Measurements from ENCODE around the gene ABLIM1.

Gene ABLIM1

DNA sequence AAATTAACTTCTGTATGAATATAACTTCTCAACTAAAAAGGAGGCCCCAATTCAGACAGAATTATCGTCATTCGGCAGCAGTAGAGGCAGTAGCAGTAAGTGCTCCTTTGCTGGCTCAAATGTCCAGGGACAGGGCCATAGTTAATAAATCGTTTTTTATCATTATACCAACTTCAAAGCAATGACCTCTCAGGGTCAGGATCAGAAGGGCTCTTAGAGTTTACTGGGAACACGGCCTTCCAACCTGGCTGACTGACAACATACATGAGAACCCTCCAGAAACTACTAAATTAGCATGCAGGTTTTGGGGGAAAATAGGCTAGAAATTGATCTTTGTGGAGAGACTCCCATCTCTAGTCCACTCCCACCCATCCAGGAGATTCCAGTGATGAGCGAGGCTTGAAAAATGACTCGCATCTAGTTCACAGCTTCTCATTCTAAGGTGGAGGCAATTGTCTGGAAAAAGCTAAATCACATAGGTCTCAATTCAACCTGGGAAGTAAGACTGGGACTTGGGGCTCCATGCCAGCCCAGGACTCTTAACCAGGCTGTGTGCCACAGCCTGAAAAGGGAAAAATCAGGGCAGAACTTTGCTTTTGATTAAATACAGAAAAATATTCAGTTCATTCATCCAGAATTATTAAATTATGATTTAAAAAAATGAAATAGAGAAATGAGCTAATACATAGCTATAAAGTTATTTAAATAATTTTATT lies 84.6 kb downstream of the ABLIM1 start:
- TF ChIP-seq, protein P1, sequence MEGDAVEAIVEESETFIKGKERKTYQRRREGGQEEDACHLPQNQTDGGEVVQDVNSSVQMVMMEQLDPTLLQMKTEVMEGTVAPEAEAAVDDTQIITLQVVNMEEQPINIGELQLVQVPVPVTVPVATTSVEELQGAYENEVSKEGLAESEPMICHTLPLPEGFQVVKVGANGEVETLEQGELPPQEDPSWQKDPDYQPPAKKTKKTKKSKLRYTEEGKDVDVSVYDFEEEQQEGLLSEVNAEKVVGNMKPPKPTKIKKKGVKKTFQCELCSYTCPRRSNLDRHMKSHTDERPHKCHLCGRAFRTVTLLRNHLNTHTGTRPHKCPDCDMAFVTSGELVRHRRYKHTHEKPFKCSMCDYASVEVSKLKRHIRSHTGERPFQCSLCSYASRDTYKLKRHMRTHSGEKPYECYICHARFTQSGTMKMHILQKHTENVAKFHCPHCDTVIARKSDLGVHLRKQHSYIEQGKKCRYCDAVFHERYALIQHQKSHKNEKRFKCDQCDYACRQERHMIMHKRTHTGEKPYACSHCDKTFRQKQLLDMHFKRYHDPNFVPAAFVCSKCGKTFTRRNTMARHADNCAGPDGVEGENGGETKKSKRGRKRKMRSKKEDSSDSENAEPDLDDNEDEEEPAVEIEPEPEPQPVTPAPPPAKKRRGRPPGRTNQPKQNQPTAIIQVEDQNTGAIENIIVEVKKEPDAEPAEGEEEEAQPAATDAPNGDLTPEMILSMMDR (IDR thresholded peaks at IDR 0.05; ENCODE audit: insufficient read depth, low read depth, low read length, missing control alignments) = no peak
- DNase-seq (ENCODE audit: low read depth) = no peak
- H3K4me3 ChIP-seq (ENCODE audit: low read depth, low read length) = no peak overlapping the region

DNA sequence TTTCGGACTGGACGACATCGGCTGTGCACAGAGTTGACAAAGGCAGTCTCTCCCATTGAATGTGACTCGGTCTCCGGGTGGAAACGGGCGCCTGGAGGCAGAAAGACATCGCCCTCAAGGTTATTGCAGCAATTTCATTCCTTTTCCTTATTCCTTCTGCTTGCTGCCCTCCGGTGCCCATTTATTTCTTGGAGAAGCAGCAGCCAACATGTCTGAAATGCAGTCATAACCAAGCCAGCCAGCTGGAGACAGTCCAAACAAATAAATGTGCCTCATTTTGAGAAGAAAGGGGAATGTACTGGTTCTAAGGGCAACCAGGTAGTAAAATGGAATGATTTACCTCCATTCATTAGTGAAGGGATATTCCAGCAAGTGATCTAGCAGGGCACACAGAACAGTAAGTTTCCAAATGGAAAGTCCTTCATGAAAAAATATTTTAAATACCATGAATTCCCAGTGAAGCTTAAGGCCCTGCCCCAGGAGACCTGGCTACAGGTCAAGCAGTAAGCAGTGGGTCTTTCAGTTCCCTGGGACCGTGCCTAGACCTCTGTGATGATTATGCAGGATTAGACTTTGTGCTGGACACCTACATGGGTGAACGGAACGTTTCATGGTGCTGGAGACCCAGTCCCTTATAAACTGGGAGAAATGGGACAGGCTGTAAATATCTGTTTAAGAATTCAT lies 86.6 kb downstream of the ABLIM1 start:
- no peak for DNase-seq (ENCODE audit: low read depth)
- TF ChIP-seq, protein P1 (IDR thresholded peaks at IDR 0.05; ENCODE audit: insufficient read depth, low read depth, low read length, missing control alignments) = no peak

DNA sequence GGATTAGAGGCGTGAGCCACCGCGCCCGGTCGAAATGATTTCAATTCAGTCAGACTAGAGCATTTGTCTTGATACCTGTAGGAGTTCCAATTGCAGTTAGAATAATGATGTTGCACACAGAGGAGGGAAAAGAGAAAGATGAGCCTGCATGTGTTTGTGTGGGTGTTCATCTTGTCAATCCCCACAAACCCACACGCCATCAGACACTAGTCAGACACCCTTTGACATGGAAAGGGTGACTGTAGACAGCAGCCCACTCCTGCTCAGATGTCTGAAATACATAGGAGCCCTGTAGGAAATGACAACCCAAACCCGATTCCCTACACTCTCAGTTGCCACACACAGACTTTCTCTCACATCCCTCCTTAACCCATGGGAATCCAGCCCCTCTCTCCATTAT lies 92.0 kb downstream of the ABLIM1 start:
- H3K4me3 ChIP-seq (ENCODE audit: low read depth, low read length) = no peak overlapping the region
- TF ChIP-seq, protein P1 (IDR thresholded peaks at IDR 0.05; ENCODE audit: insufficient read depth, low read depth, low read length, missing control alignments) = no peak
- DNase-seq (ENCODE audit: low read depth) = no peak

More for the DNA sequence above, 86.6 kb downstream of the ABLIM1 start:
- H3K4me3 ChIP-seq (ENCODE audit: low read depth, low read length) = no peak overlapping the region

DNA sequence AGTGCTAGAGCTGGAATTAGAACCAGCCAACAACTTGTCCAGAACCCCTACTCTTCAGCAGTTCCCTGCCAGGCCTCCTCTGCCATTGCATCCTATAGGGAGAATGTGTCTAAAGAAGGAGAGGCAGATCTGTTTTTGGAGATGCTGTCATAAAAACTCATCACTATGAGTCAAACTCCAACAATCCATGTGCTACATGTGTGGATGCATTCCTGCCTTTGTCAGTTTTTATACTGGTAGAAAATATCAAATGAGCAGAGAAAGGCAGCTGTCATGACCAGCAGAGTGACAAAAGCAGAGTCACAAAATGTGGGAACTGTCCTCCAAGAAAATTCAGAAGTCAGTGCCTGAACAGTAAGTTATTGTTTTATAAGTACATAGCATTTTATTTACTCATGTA lies 93.0 kb downstream of the ABLIM1 start:
- DNase-seq (ENCODE audit: low read depth) = no peak

DNA sequence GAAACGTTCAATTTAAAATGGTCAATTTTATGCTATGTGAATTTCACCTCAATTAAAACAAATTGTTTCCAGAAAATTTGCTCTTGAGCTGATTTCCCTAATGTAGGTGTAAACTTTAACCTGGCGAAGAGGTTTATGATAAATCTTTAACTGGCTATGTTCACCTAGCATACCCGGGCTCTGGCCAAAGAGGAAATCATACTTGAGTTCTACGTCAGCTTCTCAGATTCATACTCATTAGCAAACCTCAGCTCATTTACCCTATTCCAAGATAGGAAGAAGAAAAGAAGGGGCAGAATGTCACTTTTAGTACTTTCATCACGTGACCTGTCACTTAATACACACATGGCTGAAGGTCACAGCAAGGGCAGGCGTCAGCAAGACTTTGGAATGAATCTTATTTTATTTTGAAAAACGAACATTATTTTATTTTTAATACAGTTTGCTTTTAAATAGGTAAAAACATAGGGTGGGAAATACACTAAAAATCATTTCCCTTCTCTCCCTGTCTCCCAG lies 97.0 kb downstream of the ABLIM1 start:
- H3K4me3 ChIP-seq (ENCODE audit: low read depth, low read length) = no peak overlapping the region
- no peak for DNase-seq (ENCODE audit: low read depth)
- TF ChIP-seq, protein P1 (IDR thresholded peaks at IDR 0.05; ENCODE audit: insufficient read depth, low read depth, low read length, missing control alignments) = no peak

More for the DNA sequence above, 93.0 kb downstream of the ABLIM1 start:
- TF ChIP-seq, protein P1 (IDR thresholded peaks at IDR 0.05; ENCODE audit: insufficient read depth, low read depth, low read length, missing control alignments) = no peak
- no peak overlapping the region for H3K4me3 ChIP-seq (ENCODE audit: low read depth, low read length)

DNA sequence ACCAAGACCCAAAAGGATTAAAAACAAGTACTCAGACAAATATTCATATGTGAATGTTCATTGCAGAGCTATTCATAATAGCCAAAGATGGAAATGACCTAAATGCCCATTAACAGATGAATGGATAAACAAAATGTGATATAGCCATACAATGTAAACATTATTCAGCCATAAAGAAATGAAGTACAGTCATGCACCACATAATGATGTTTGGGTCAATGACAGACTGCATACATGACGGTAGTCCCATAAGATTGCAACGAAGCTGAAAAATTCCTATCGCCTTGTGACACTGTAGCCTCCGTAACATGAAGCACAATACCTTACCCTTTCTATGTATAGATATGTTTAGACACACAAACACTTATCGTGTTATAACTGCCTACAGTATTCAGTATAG lies 97.9 kb downstream of the ABLIM1 start:
- H3K4me3 ChIP-seq (ENCODE audit: low read depth, low read length) = no peak overlapping the region
- no peak for DNase-seq (ENCODE audit: low read depth)
- TF ChIP-seq, protein P1 (IDR thresholded peaks at IDR 0.05; ENCODE audit: insufficient read depth, low read depth, low read length, missing control alignments) = no peak

Measured in GM12865 (cell line).